H1 (cell line): Measurements from ENCODE around the gene CAV1. TPM values are rescaled to one million over a fixed set of nuclear protein-coding genes. Genes with fewer than 3 reads are reported as not detected.

Source experiments
- CTCF ChIA-PET: fragments of 300-600 bp; sonication (Branson Sonifier 250); formaldehyde crosslinking; loops from one replicate; lab custom pipeline; 2021; ENCODE audit not compliant: partially characterized antibody; lab: Charles Lee
- POLR2A ChIA-PET: fragments of 300-600 bp; sonication (Branson Sonifier 250); formaldehyde crosslinking; loops from one replicate; lab custom pipeline; 2021; ENCODE audit warnings: inconsistent platforms; ENCODE audit not compliant: partially characterized antibody; lab: Charles Lee
- DNase-seq, 2 experiments: peaks; one replicate each; pipeline versions ENCODE4 v3.0.0 to v3.0.0-alpha.2; 2010 to 2022; ENCODE audit warnings: low spot score in 2 of 2, low read depth in 1 of 2, mixed read lengths in 1 of 2
- FAIRE-seq: peaks from 2 replicates; lab custom pipeline; 2011; peaks lifted over from hg19 to GRCh38; lab: Jason Lieb, UNC
- H2AFZ ChIP-seq: 2 replicates; pipeline ENCODE4 v1.8.1; 2012; ENCODE audit warnings: low read length, inconsistent platforms
- H2AK5ac ChIP-seq: 2 replicates; pipeline ENCODE4 v1.6.1; 2013; ENCODE audit warnings: low read depth, low read length
- H2BK120ac ChIP-seq: replicated peaks from 2 replicates; pipeline ENCODE3; 2013; ENCODE audit warnings: low read depth, low read length, inconsistent platforms
- H2BK12ac ChIP-seq: 2 replicates; pipeline ENCODE4 v1.6.1; 2013; ENCODE audit warnings: low read depth, low read length
- H2BK15ac ChIP-seq: 2 replicates; pipeline ENCODE4 v1.6.1; 2013; ENCODE audit warnings: low read length
- H2BK20ac ChIP-seq: 2 replicates; pipeline ENCODE4 v1.6.1; 2013; ENCODE audit warnings: low read length
- H2BK5ac ChIP-seq: 2 replicates; pipeline ENCODE4 v1.6.1; 2013; ENCODE audit warnings: low read depth, low read length
- H3K14ac ChIP-seq: 2 replicates; pipeline ENCODE4 v1.6.1; 2013; ENCODE audit warnings: inconsistent platforms; ENCODE audit not compliant: insufficient read length
- H3K18ac ChIP-seq: 2 replicates; pipeline ENCODE4 v1.6.1; 2013; ENCODE audit warnings: low read length; ENCODE audit errors: extremely low read depth
- H3K23ac ChIP-seq: 2 replicates; pipeline ENCODE4 v1.6.1; 2013; ENCODE audit warnings: inconsistent platforms; ENCODE audit not compliant: insufficient read length
- H3K23me2 ChIP-seq: 2 replicates; pipeline ENCODE4 v1.6.1; 2013; ENCODE audit warnings: low read depth, low read length
- H3K27ac ChIP-seq: 2 replicates; pipeline ENCODE4 v1.6.1; 2011; ENCODE audit warnings: low read depth, low read length, inconsistent platforms
- H3K27me3 ChIP-seq, 4 experiments: replicated peaks in 1 of 4; 1 replicate in 1 of 4; 2 replicates in 3 of 4; pipeline versions ENCODE4 v1.6.1 to v1.8.1; 2011 to 2013; ENCODE audit warnings: low read length in 3 of 4, mild to moderate bottlenecking in 3 of 4, inconsistent platforms in 2 of 4, mixed read lengths in 2 of 4, moderate library complexity in 1 of 4; ENCODE audit not compliant: control insufficient read depth in 3 of 4, insufficient read depth in 3 of 4; ENCODE audit errors: extremely low read depth in 1 of 4
- H3K36me3 ChIP-seq, 4 experiments: 2 replicates each; pipeline versions ENCODE4 v1.6.1 to v1.8.1; 2011 to 2013; ENCODE audit warnings: mild to moderate bottlenecking in 4 of 4, low read length in 3 of 4, moderate library complexity in 2 of 4, control low read depth in 1 of 4, inconsistent platforms in 1 of 4; ENCODE audit not compliant: insufficient read depth in 4 of 4, control insufficient read depth in 2 of 4
- H3K4ac ChIP-seq: replicated peaks from 2 replicates; pipeline ENCODE3; 2013; ENCODE audit warnings: low read length, low read depth, mixed read lengths, inconsistent platforms; ENCODE audit not compliant: insufficient read length
- H3K4me1 ChIP-seq, 4 experiments: replicated peaks in 1 of 4; 1 replicate in 1 of 4; 2 replicates in 3 of 4; pipeline versions ENCODE4 v1.6.1 to v1.8.1; 2011 to 2013; ENCODE audit warnings: low read length in 3 of 4, inconsistent platforms in 2 of 4, mixed read lengths in 1 of 4; ENCODE audit not compliant: insufficient read depth in 4 of 4, control insufficient read depth in 3 of 4
- H3K4me2 ChIP-seq, 2 experiments: 2 replicates each; pipeline versions ENCODE4 v1.6.1 to v1.8.1; 2011 to 2013; ENCODE audit warnings: low read depth in 2 of 2, low read length in 2 of 2, control low read depth in 1 of 2, inconsistent platforms in 1 of 2, mild to moderate bottlenecking in 1 of 2; ENCODE audit not compliant: insufficient read depth in 1 of 2
- H3K4me3 ChIP-seq, 4 experiments: fragments of 200-600, 300-600 bp in 1 of 4; sonication (generic), shearing (Covaris generic), sonication (Bioruptor Twin) in 1 of 4; 2 replicates each; pipeline versions ENCODE4 v1.5.1 to v1.8.1; 2011 to 2016; ENCODE audit warnings: low read length in 4 of 4, low read depth in 3 of 4, control low read depth in 2 of 4, inconsistent platforms in 2 of 4, mild to moderate bottlenecking in 2 of 4, mixed read lengths in 1 of 4, moderate library complexity in 1 of 4; ENCODE audit not compliant: insufficient read depth in 2 of 4; ENCODE audit errors: extremely low read depth in 1 of 4
- H3K56ac ChIP-seq: replicated peaks from 2 replicates; pipeline ENCODE3; 2013; ENCODE audit warnings: low read depth, mild to moderate bottlenecking, mixed read lengths, low read length, inconsistent platforms; ENCODE audit not compliant: insufficient read length
- H3K79me1 ChIP-seq: 2 replicates; pipeline ENCODE4 v1.6.1; 2013; ENCODE audit warnings: low read depth, low read length, control low read depth
- H3K79me2 ChIP-seq, 2 experiments: 2 replicates each; pipeline versions ENCODE4 v1.6.1 to v1.8.1; 2012 to 2013; ENCODE audit warnings: low read length in 2 of 2, mild to moderate bottlenecking in 2 of 2, inconsistent platforms in 1 of 2; ENCODE audit not compliant: insufficient read depth in 2 of 2, control insufficient read depth in 1 of 2
- H3K9ac ChIP-seq, 4 experiments: replicated peaks in 1 of 4; 1 replicate in 1 of 4; 2 replicates in 3 of 4; pipeline versions ENCODE4 v1.6.1 to v1.8.1; 2011 to 2013; ENCODE audit warnings: low read depth in 3 of 4, low read length in 3 of 4, control low read depth in 2 of 4, mild to moderate bottlenecking in 2 of 4, moderate library complexity in 2 of 4, inconsistent platforms in 1 of 4; ENCODE audit errors: extremely low read depth in 1 of 4
- H3K9me3 ChIP-seq, 2 experiments: 2 replicates each; pipeline versions ENCODE4 v1.6.1 to v1.8.1; 2012 to 2013; ENCODE audit warnings: mild to moderate bottlenecking in 2 of 2, moderate library complexity in 2 of 2, control low read depth in 1 of 2, inconsistent platforms in 1 of 2, low read depth in 1 of 2, low read length in 1 of 2, mixed read lengths in 1 of 2; ENCODE audit not compliant: insufficient read depth in 2 of 2
- H4K20me1 ChIP-seq, 2 experiments: replicated peaks in 1 of 2; 2 replicates each; pipeline versions ENCODE3 to v1.8.1; 2011 to 2013; ENCODE audit warnings: inconsistent platforms in 2 of 2, low read length in 2 of 2, mild to moderate bottlenecking in 1 of 2; ENCODE audit not compliant: insufficient read depth in 2 of 2, control insufficient read depth in 1 of 2
- H4K5ac ChIP-seq: 2 replicates; pipeline ENCODE4 v1.6.1; 2013; ENCODE audit warnings: low read length, low read depth, mixed read lengths, inconsistent platforms; ENCODE audit not compliant: insufficient read length
- H4K8ac ChIP-seq: 2 replicates; pipeline ENCODE4 v1.8.0; 2013; ENCODE audit warnings: mild to moderate bottlenecking, moderate library complexity, low read length, inconsistent platforms; ENCODE audit not compliant: insufficient read depth; ENCODE audit errors: extremely low read depth
- H4K91ac ChIP-seq: replicated peaks from 2 replicates; pipeline ENCODE3; 2013; ENCODE audit warnings: low read length, mixed read lengths, inconsistent platforms; ENCODE audit not compliant: insufficient read length
- CBX5 ChIP-seq: fragments of 300-800, 300-1000 bp; sonication (generic); IDR thresholded peaks from 2 replicates; pipeline ENCODE4 v1.7.1; 2016; ENCODE audit warnings: antibody characterized with exemption, low read length, low read depth
- CHD1 ChIP-seq: IDR thresholded peaks from 2 replicates; pipeline ENCODE4 v1.6.1; 2012; ENCODE audit warnings: low read depth, low read length, improper control_type of control experiment
- GTF2F1 ChIP-seq: IDR thresholded peaks from 2 replicates; pipeline ENCODE4 v1.6.1; 2012; ENCODE audit warnings: low read depth, low read length, improper control_type of control experiment, borderline replicate concordance
- NRF1 ChIP-seq: IDR thresholded peaks from 2 replicates; pipeline ENCODE4 v1.6.1; 2011; ENCODE audit warnings: mild to moderate bottlenecking, low read depth, low read length, improper control_type of control experiment
- POU5F1 ChIP-seq: IDR thresholded peaks from 2 replicates; pipeline ENCODE4 v1.6.1; 2011; ENCODE audit warnings: low read depth, mild to moderate bottlenecking, low read length, moderate library complexity
- SAP30 ChIP-seq: fragments of 300-600 bp; sonication (generic); IDR thresholded peaks from 2 replicates; pipeline ENCODE4 v1.7.1; 2012; ENCODE audit warnings: low read length, moderate library complexity, mild to moderate bottlenecking, inconsistent platforms; ENCODE audit not compliant: insufficient read depth, insufficient replicate concordance
- SRF ChIP-seq: IDR thresholded peaks from 2 replicates; pipeline ENCODE4 v1.6.1; 2011; ENCODE audit warnings: mild to moderate bottlenecking, low read depth, low read length, moderate library complexity
- TBP ChIP-seq: IDR thresholded peaks from 2 replicates; pipeline ENCODE4 v1.6.1; 2011; ENCODE audit warnings: low read depth, low read length, improper control_type of control experiment
- TCF12 ChIP-seq: IDR thresholded peaks from 2 replicates; pipeline ENCODE4 v1.6.1; 2011; ENCODE audit warnings: low read depth, mild to moderate bottlenecking, low read length
- USF2 ChIP-seq: IDR thresholded peaks from 2 replicates; pipeline ENCODE4 v1.6.1; 2011; ENCODE audit warnings: low read length, improper control_type of control experiment
- WGBS, 2 experiments: shearing (Covaris generic) in 1 of 2; methylation state at CpG; one replicate each; pipeline versions ENCODE4 v1.1.6 to v1.1.7; 2013 to 2015; ENCODE audit warnings: low lambda C conversion rate in 2 of 2, mixed read lengths in 2 of 2, inconsistent platforms in 1 of 2, low coverage in 1 of 2, missing lambda C conversion rate in 1 of 2; ENCODE audit not compliant: insufficient replicate concordance in 2 of 2, insufficient coverage in 1 of 2, insufficient read length in 1 of 2; ENCODE audit errors: extremely low coverage in 1 of 2, missing lambda C conversion rate in 1 of 2; 5-methylcytosine and 5-hydroxymethylcytosine counted together
- polyA plus RNA-seq, 7 experiments: library from polyadenylated mRNA; depleted of rRNA in 3 of 7; stranded (reverse) in 5 of 7; unstranded in 2 of 7; fragments of >200 nt in 5 of 7; fragments of 200-250 nt in 2 of 7; gene quantifications; 1 replicate in 5 of 7; 2 replicates in 1 of 7; 4 replicates in 1 of 7; pipeline versions ENCODE4 v1.2.1 to v1.2.3, GENCODE V29; 2011 to 2013; ENCODE audit warnings: missing spikeins in 2 of 7, mixed read lengths in 2 of 7
- total RNA-seq: library from RNA; stranded (reverse); fragmentation: NEBNext Ultra II Directional; extraction: Animal tissue kit (Norgen Biotek cat#: 25700); gene quantifications from 2 replicates; pipeline ENCODE4 v1.2.1, GENCODE V29; 2021
- TF ChIP-seq, protein P1 (sequence below), 3 experiments: IDR thresholded peaks; 1 replicate in 2 of 3; 2 replicates in 1 of 3; pipeline versions ENCODE4 v1.5.1 to v1.6.1; 2011; ENCODE audit warnings: low read length in 3 of 3, mild to moderate bottlenecking in 3 of 3, inconsistent platforms in 2 of 3, low read depth in 1 of 3, moderate library complexity in 1 of 3; ENCODE audit not compliant: insufficient read depth in 1 of 3; ENCODE audit errors: control extremely low read depth in 1 of 3

The CAV1 gene
- total and polyA plus RNA-seq, 2 of the 8 experiments (the other 6 are each of a cell fraction or from before 2014, with no cell fraction given): 16.3 to 21.8 TPM

DNA sequence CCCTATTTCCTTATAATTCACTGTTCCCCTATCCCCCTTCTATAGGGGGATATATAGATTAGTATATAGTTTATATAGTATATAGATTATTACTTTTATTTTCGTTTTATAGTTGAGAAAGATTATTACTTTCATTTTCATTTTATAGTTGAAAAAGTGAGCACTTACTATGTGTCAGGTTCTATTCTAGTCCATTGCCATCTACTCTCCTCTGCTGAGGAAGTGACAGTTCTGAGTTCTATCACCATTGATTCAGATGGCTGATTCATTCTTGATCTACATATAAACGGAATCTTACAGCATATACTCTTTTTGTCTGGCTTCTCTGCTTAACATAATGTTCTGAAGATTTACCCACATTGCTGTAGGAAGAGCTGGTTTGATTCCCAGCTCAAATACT, 46.0 kb upstream of the CAV1 start:
- H2BK12ac ChIP-seq: no peak overlapping the region
- H3K4me2 ChIP-seq: no peak overlapping the region
- no peak overlapping the region for H4K91ac ChIP-seq
- H3K56ac ChIP-seq: no peak overlapping the region
- H2BK15ac ChIP-seq: no peak overlapping the region
- 92% methylated on average over 2 of the region's 2 CpGs; no CpG with 5 or more reads in 1 of the 2 experiments for WGBS, 2 experiments
- H3K9me3 ChIP-seq: no peaks in the 10 kb centered on the region
- H4K8ac ChIP-seq: no peak overlapping the region
- no peak overlapping the region for H2AFZ ChIP-seq
- H3K4me1 ChIP-seq: no peaks in the 10 kb centered on the region
- no peak overlapping the region for H3K27ac ChIP-seq
- H3K14ac ChIP-seq: no peak overlapping the region
- no peak overlapping the region for H4K5ac ChIP-seq
- ChIA-PET POLR2A (no interaction called here), CTCF (interaction anchor here (1.1 kb wide), 2 partner anchors 47 to 144 kb away, joined by 3 read pairs; no protein-coding TSS in a partner anchor)
- no peak overlapping the region for H2BK20ac ChIP-seq
- H3K79me1 ChIP-seq: no peaks in the 10 kb centered on the region
- H4K20me1 ChIP-seq: no peaks in the 10 kb centered on the region
- DNase-seq (no peak), FAIRE-seq (no peak)
- no peak overlapping the region for H2AK5ac ChIP-seq
- H3K79me2 ChIP-seq: no peaks in the 10 kb centered on the region
- H2BK120ac ChIP-seq: no peak overlapping the region
- no peaks in the 10 kb centered on the region for H3K27me3 ChIP-seq
- no peak overlapping the region for H3K18ac ChIP-seq
- no peak overlapping the region for H2BK5ac ChIP-seq
- no peak overlapping the region for H3K4me3 ChIP-seq
- H3K4ac ChIP-seq: no peak overlapping the region
- no peaks in the 10 kb centered on the region for H3K23me2 ChIP-seq
- no peak overlapping the region for H3K9ac ChIP-seq
- H3K36me3 ChIP-seq: no peaks in the 10 kb centered on the region
- H3K23ac ChIP-seq: no peak overlapping the region
- TF ChIP-seq USF2 (no peak), CBX5 (no peak), SRF (no peak), TBP (no peak), NRF1 (no peak), TCF12 (no peak), CHD1 (no peak), POU5F1 (no peak), SAP30 (no peak), GTF2F1 (no peak)
- TF ChIP-seq, protein P1, sequence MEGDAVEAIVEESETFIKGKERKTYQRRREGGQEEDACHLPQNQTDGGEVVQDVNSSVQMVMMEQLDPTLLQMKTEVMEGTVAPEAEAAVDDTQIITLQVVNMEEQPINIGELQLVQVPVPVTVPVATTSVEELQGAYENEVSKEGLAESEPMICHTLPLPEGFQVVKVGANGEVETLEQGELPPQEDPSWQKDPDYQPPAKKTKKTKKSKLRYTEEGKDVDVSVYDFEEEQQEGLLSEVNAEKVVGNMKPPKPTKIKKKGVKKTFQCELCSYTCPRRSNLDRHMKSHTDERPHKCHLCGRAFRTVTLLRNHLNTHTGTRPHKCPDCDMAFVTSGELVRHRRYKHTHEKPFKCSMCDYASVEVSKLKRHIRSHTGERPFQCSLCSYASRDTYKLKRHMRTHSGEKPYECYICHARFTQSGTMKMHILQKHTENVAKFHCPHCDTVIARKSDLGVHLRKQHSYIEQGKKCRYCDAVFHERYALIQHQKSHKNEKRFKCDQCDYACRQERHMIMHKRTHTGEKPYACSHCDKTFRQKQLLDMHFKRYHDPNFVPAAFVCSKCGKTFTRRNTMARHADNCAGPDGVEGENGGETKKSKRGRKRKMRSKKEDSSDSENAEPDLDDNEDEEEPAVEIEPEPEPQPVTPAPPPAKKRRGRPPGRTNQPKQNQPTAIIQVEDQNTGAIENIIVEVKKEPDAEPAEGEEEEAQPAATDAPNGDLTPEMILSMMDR (IDR thresholded peaks at IDR 0.05; ENCODE audit: control extremely low read depth in 1 of 3, insufficient read depth in 1 of 3, low read depth in 1 of 3, low read length in 3 of 3): no peak
